ENCODE measurements around the gene GLDC. TPM values are rescaled to one million over a fixed set of nuclear protein-coding genes. Genes with fewer than 3 reads are reported as not detected.

GLDC gene
- total RNA-seq, 4 donors from 2014 or later: 1.1 to 21.6 (median 10.2) TPM

- Histone ChIP-seq H3K4me1 (no peaks in the 10 kb centered on the region), H3K36me3 (no peaks in the 10 kb centered on the region), H3K9me3 (no peaks in the 10 kb centered on the region), H3K27me3 (no peaks in the 10 kb centered on the region), H3K4me3 (no peak overlapping the region), H3K27ac (no peak overlapping the region)
- DNase-seq: no peak
- TF ChIP-seq POLR2A (IDR thresholded peaks at IDR 0.05): no peak
- TF ChIP-seq, protein P1, sequence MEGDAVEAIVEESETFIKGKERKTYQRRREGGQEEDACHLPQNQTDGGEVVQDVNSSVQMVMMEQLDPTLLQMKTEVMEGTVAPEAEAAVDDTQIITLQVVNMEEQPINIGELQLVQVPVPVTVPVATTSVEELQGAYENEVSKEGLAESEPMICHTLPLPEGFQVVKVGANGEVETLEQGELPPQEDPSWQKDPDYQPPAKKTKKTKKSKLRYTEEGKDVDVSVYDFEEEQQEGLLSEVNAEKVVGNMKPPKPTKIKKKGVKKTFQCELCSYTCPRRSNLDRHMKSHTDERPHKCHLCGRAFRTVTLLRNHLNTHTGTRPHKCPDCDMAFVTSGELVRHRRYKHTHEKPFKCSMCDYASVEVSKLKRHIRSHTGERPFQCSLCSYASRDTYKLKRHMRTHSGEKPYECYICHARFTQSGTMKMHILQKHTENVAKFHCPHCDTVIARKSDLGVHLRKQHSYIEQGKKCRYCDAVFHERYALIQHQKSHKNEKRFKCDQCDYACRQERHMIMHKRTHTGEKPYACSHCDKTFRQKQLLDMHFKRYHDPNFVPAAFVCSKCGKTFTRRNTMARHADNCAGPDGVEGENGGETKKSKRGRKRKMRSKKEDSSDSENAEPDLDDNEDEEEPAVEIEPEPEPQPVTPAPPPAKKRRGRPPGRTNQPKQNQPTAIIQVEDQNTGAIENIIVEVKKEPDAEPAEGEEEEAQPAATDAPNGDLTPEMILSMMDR (IDR thresholded peaks at IDR 0.05): no peak
- intact Hi-C loops (cut with DNase I): no loop called here
- WGBS, 2 donors: 92 to 93% methylated on average over 3 of the region's 3 CpGs
Observed at GRCh38 chr9:6535594-6535993, 109.9 kb downstream of the GLDC start.

- no peak for TF ChIP-seq POLR2A (IDR thresholded peaks at IDR 0.05)
- TF ChIP-seq, protein P1 (IDR thresholded peaks at IDR 0.05): no peak
- H3K4me1 ChIP-seq: no peaks in the 10 kb centered on the region
Observed at GRCh38 chr9:6525326-6526045, 120.0 kb downstream of the GLDC start.

DNA sequence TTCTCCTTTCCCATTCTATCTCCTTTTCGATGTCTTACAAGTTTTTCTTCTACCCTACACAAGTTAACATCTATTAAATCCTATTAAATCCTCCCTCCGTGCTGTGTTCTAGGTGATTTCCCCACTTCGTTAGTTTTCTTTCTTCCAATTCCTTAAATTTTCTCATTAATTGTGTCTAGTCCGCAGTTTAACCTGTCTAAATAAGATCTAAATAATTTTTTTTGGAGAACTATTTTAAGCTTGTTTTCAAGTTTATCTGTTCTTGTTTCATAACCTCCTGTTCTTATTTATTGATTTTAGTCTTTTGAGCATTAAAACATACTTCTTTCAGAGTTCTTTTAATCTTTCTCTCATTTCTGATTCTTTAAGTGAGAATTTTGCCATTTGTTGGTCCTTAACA lies 123.3 kb downstream of the GLDC start:
- 93% methylated on average over 4 of the region's 4 CpGs for WGBS, 2 donors
- Histone ChIP-seq H3K27me3 (no peaks in the 10 kb centered on the region), H3K36me3 (peaks cover 0 to 22% (median 0%) of the 10 kb centered on the region in 3 donors), H3K4me3 (no peak overlapping the region), H3K9me3 (peaks cover 0 to 22% (median 10%) of the 10 kb centered on the region in 3 donors), H3K27ac (no peak overlapping the region), H3K4me1 (no peaks in the 10 kb centered on the region)
- TF ChIP-seq, protein P1 (IDR thresholded peaks at IDR 0.05): no peak
- TF ChIP-seq POLR2A (IDR thresholded peaks at IDR 0.05): no peak
- intact Hi-C loops (cut with DNase I): no loop called here
- DNase-seq: no peak

More at GRCh38 chr9:6525326-6526045, 120.0 kb downstream of the GLDC start:
- 56% methylated on average over 2 of the region's 2 CpGs for WGBS, 2 donors
- Histone ChIP-seq H3K9me3 (peaks cover 0 to 22% (median 10%) of the 10 kb centered on the region in 3 donors), H3K4me3 (no peak overlapping the region), H3K27ac (no peak overlapping the region), H3K36me3 (peaks cover 0 to 16% (median 0%) of the 10 kb centered on the region in 3 donors), H3K27me3 (no peaks in the 10 kb centered on the region)
- intact Hi-C loops (cut with DNase I): no loop called here
- DNase-seq: no peak

- Histone ChIP-seq H3K27ac (no peak overlapping the region), H3K4me1 (no peaks in the 10 kb centered on the region), H3K27me3 (no peaks in the 10 kb centered on the region), H3K4me3 (no peak overlapping the region), H3K9me3 (no peaks in the 10 kb centered on the region), H3K36me3 (peaks cover 0 to 16% (median 0%) of the 10 kb centered on the region in 3 donors)
- intact Hi-C loops (cut with DNase I): no loop called here
- no peak for TF ChIP-seq POLR2A (IDR thresholded peaks at IDR 0.05)
- TF ChIP-seq, protein P1 (IDR thresholded peaks at IDR 0.05): no peak
- no peak for DNase-seq
- WGBS, 2 donors: 49 to 58% methylated on average over 3 of the region's 3 CpGs
Observed at GRCh38 chr9:6512085-6512657, 133.4 kb downstream of the GLDC start.

GRCh38 chr9:6506571-6506970 lies 139.0 kb downstream of the GLDC start:
- no peak overlapping the region for H3K27ac ChIP-seq
- intact Hi-C loops (cut with DNase I): no loop called here
- H3K36me3 ChIP-seq: peaks cover 0 to 72% (median 13%) of the 10 kb centered on the region in 3 donors
- H3K4me1 ChIP-seq: no peaks in the 10 kb centered on the region
- H3K27me3 ChIP-seq: no peaks in the 10 kb centered on the region
- 80 to 81% methylated on average over 2 of the region's 2 CpGs for WGBS, 2 donors
- no peak for TF ChIP-seq POLR2A (IDR thresholded peaks at IDR 0.05)
- TF ChIP-seq, protein P1 (IDR thresholded peaks at IDR 0.05): no peak
- H3K9me3 ChIP-seq: no peaks in the 10 kb centered on the region
- H3K4me3 ChIP-seq: no peak overlapping the region
- DNase-seq: no peak
